Stimulated activated CD8-positive, alpha-beta memory T cell treated with anti-CD3 and anti-CD28 coated beads, Interleukin-4, amount 100 ng/mL, for 4 hours (primary cell): Measurements from ENCODE around the gene PPP2R5D.
A peak's percentile ranks its signal among the peaks of the same experiment; 100 is the strongest.
"Not testable (repeated sequence)": the region's sequence is repeated elsewhere in the genome, so short reads cannot be mapped to it uniquely, and the experiment has no call there.

Source experiments
- DNase-seq, 2 donors: peaks; one replicate each; pipeline ENCODE4 v3.0.0-alpha.2; 2020; ENCODE audit warnings: low read depth in 2 of 2, low spot score in 1 of 2

Gene PPP2R5D

GRCh38 chr6:42984001-42984923 is at the start of gene PPP2R5D:
PPP2R5D (plus strand) TSS chr6:42984570; CDS start chr6:42984678, 108 bp downstream.
- DNase-seq, result peak; percentile 90 to 93

- DNase-seq, result no peak
Measured at GRCh38 chr6:42935322-42935721, 49.0 kb upstream of the PPP2R5D start.

- no peak for DNase-seq
Measured at GRCh38 chr6:42936398-42936797, 48.0 kb upstream of the PPP2R5D start.

GRCh38 chr6:42937548-42938427 is 46.6 kb upstream of the PPP2R5D start:
- no peak for DNase-seq

- DNase-seq, result no peak
Measured at GRCh38 chr6:42938428-42938796, 46.0 kb upstream of the PPP2R5D start.

GRCh38 chr6:42938987-42939809 is 45.2 kb upstream of the PPP2R5D start:
- no peak for DNase-seq

GRCh38 chr6:42939810-42940167 is 44.6 kb upstream of the PPP2R5D start:
- no peak for DNase-seq

GRCh38 chr6:42940493-42941045 is 43.8 kb upstream of the PPP2R5D start:
- DNase-seq, result no peak

GRCh38 chr6:42941356-42941755 is 43.0 kb upstream of the PPP2R5D start:
- not testable (repeated sequence) for DNase-seq

GRCh38 chr6:42942444-42942843 is 41.9 kb upstream of the PPP2R5D start:
- no peak for DNase-seq

- no peak for DNase-seq
Measured at GRCh38 chr6:42947950-42948349, 36.4 kb upstream of the PPP2R5D start.

- no peak for DNase-seq
Measured at GRCh38 chr6:42952389-42952788, 32.0 kb upstream of the PPP2R5D start.

- DNase-seq, result not testable (repeated sequence)
Measured at GRCh38 chr6:42954405-42954804, 30.0 kb upstream of the PPP2R5D start.

GRCh38 chr6:42958125-42958524 is 26.2 kb upstream of the PPP2R5D start:
- DNase-seq, result no peak

- no peak for DNase-seq
Measured at GRCh38 chr6:42959917-42960242, 24.5 kb upstream of the PPP2R5D start.

GRCh38 chr6:42960243-42961019 is 23.9 kb upstream of the PPP2R5D start, which contains the start of gene GNMT:
GNMT (plus strand) TSS chr6:42960754; CDS start chr6:42960768, 14 bp downstream.
- DNase-seq, result no peak

- DNase-seq, result no peak
Measured at GRCh38 chr6:42961020-42961470, 23.3 kb upstream of the PPP2R5D start.

GRCh38 chr6:42962096-42962495 is 22.3 kb upstream of the PPP2R5D start:
- DNase-seq, result no peak

GRCh38 chr6:42962502-42963178 is 21.7 kb upstream of the PPP2R5D start:
- DNase-seq, result no peak
